Measurements from ENCODE around the gene LITAFD.
"Not testable (repeated sequence)": the region's sequence is repeated elsewhere in the genome, so short reads cannot be mapped to it uniquely, and the experiment has no call there.

LITAFD gene

DNA sequence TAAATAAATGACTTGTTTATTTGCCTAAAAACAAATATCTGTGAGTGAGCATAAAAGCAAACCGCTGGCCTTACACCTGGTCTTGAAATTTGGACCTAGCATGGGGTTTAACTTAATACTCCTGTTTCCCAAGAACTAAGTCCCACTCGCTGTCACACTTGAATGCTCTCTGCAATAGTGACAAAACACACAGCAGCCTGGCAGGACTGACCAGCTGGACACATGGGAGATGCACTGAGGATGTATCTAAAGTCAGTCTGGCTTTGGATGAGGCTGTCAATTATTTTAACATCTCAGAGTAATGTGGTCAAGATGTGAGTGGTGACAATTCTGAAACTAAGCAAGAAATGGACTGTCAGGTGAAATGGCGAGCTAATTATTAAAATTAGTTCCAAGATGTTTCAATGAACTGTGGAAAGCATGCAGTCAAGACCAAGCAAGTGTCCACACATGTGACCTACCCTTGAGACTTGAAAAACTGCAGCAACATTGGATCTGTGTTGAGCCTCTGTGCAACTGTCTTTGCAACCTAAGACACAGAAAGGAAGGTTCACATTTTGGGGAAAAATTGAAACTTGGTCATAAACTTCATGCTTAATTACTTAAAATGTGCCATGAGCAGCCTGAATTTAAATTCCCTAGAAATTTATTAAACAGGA, 16.6 kb downstream of the LITAFD start:
- DNase-seq: no peak

DNA sequence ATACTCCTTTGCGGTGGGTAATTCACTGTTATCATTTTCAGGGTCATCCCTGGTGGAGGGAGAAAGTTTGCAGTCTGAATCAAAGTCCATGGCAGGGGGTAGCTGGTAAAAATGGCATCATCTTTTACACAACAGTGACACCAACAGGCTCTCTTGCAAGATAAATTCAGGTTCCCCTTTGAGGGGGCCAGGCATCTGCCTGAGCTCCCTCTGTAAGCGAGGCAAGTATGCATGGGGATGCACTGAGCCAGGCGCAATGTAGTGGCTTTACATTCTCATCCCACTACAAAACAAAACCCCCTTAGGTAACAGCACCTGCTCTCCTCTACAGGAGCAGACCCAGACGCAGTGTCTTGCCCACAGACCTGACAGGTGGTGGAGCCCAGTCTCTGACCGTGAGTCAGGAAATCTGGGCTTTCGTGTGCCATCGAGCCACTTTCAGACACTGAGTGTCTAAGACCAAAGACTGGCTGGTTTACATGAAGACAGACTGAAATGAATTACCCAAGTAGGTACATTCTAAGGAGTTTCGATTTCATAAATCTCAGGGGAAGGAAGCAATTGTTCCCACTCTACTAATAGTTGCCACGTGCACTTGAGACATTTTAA, 17.7 kb downstream of the LITAFD start:
- no peak for DNase-seq

DNA sequence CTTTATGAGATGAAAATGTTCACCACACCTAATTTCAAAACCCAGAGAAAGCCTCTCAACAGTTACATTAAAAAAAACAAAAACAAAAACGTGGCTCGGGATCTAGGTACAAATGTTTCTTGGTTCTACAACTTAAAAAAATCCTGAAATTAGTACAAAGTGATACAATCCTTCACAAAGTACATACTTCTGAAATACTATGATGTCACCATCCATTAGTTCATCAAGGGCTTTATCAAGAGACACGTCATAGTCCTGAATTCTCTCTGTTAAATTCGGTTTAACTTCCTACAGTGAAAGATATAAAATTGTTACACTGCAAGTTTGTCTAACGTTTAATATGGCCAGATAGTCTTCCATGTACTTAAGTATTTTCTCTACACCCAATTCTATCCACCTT, 18.2 kb downstream of the LITAFD start:
- no peak for DNase-seq

- no peak for DNase-seq
Observed at GRCh38 chr16:8901320-8901861, 19.2 kb downstream of the LITAFD start.

GRCh38 chr16:8903004-8903403, 20.9 kb downstream of the LITAFD start:
- no peak for DNase-seq

GRCh38 chr16:8904018-8904430, 21.9 kb downstream of the LITAFD start:
- no peak for DNase-seq

GRCh38 chr16:8905168-8905762, 23.1 kb downstream of the LITAFD start:
- no peak for DNase-seq

- DNase-seq: no peak
Observed at GRCh38 chr16:8905795-8906591, 23.8 kb downstream of the LITAFD start.

GRCh38 chr16:8907096-8907495, 24.9 kb downstream of the LITAFD start:
- DNase-seq: no peak

- no peak for DNase-seq
Observed at GRCh38 chr16:8908810-8909468, 26.8 kb downstream of the LITAFD start.

GRCh38 chr16:8910811-8911210, 28.7 kb downstream of the LITAFD start:
- no peak for DNase-seq

DNA sequence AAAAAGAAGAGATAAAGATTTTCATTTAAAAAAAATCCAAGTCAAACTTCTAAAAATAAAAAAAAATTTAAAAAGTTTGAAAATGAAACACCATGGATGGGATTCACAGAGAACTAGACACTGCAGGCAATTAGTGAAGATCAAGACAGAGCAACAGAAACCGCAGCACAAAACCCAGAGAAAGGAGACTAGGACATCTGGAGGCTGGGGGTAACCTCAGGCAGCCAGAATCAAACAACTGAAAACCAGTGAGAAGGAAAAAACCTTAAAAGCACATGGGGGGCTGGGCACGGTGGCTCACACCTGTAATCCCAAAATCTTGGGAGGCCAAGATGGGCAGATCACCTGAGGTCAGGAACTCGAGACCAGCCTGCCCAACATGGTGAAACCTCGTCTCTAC, 30.6 kb downstream of the LITAFD start:
- DNase-seq: no peak

GRCh38 chr16:8914098-8914497, 31.9 kb downstream of the LITAFD start:
- DNase-seq: no peak

DNA sequence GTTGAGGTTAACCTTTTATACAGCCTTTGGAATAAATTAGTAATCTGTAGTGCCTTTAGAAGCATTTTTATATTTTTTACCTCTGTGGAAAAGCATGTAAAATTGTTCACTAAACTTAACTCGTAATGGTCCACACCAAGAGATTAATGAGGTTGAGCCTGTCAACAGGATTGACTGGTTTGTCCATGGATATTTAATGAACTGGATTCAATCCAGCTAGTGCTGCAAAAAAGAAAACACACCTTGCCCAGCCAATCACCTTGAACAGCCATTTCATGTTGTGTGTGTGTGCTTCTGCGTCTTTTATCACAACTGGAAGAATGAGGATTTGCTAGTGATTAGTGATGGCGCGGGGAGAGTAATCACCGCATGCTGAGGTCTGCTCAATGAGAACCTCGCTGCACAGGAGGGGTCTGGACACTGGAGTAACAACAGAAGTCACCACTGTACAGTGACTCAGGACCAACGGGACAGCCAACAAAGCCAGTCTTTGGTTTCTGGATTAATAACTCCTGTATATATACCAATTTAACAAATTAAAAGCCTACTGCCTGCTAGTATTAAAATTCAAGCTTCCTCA, 33.7 kb downstream of the LITAFD start:
- DNase-seq: no peak

- DNase-seq: no peak
Observed at GRCh38 chr16:8916541-8917225, 34.5 kb downstream of the LITAFD start.

- DNase-seq: not testable (repeated sequence)
Observed at GRCh38 chr16:8917336-8917735, 35.2 kb downstream of the LITAFD start.

DNA sequence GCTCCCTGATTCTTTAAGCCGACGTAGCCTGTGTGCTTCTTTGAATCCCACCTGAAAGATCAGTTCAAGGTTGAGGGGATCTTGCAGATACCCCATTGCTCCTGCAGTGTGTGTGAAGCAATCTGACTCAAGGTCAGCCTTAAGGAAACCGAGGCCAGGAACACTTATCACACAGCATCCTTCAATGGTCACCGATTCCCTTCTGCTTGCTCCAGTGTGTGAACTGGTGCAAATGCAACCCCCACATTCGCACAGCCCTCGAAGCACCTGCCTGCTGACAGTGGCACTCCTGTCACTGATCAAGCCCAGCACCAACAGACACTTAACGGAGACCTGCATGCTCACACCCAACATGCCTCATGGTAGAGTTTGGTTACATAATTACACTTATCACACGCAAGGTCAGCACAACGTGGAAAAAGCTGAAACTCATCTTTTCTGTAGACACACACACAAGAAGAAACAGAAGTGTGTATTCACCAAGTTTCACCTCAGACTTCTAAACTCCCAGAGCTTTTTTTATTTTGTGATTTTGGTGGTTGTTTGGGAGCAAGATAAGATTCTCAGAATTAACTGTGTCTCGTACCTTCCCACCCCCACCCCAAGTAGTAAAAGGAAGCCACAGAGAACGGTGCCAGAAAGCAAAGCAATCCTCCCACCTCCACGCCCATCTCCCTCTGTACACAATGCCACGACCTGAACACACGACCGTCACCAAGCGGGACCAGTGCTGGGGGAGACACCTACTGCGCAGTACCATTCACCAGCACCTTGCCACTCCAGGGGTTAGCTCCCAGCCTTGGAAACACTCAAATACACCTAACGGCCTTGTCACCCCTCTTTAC, 37.2 kb downstream of the LITAFD start:
- no peak for DNase-seq

DNA sequence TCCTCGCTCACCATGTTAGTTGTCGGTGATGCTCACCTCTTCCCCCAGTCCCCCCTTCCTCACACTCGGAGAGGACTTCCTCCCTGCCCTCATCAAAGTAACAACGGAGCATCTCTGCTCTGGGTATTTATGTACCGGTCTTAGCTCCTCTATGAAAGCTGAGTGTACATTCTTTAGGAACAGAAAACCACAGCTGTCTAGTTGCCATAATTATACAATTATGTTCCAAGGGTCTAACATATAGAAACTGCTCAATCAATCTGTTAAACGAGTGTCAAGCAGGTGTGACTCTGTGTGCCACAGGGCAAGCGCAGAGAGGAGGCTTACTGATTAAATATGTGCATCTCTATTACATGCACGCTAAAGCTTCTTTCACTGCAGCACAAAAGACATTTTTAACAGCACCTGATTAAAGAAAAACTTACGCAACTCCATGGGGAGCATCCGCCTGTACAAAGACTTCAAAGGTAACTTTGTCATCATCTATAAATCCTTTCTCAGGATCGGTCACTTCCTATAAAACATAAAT, 37.8 kb downstream of the LITAFD start:
- DNase-seq: no peak

GRCh38 chr16:8920645-8921346, 38.6 kb downstream of the LITAFD start:
- no peak for DNase-seq

Measured in activated CD4-positive, alpha-beta T cell treated with anti-CD3 and anti-CD28 coated beads, Interleukin-2, amount 50 U/mL, for 4 hours (primary cell).